H7 (cell line): ENCODE results near the gene ARHGAP23. TPM values are rescaled to one million over a fixed set of nuclear protein-coding genes. Genes with fewer than 3 reads are reported as not detected.
"Not testable (repeated sequence)": the region's sequence is repeated elsewhere in the genome, so short reads cannot be mapped to it uniquely, and the experiment has no call there.

Experiments
- DNase-seq: peaks from one replicate; pipeline ENCODE4 v3.0.0; 2012
- H3K27me3 ChIP-seq: 2 replicates; pipeline ENCODE4 v1.6.0; 2011; ENCODE audit warnings: mild to moderate bottlenecking, low read length; ENCODE audit not compliant: control insufficient read depth, insufficient read depth
- H3K36me3 ChIP-seq: replicated peaks from 2 replicates; pipeline ENCODE4 v1.5.1; 2011; ENCODE audit warnings: low read length; ENCODE audit not compliant: control insufficient read depth, insufficient read depth
- H3K4me3 ChIP-seq: 2 replicates; pipeline ENCODE4 v1.5.1; 2011; ENCODE audit warnings: low read depth, mild to moderate bottlenecking, control low read depth, low read length, moderate library complexity; ENCODE audit not compliant: insufficient read depth
- total RNA-seq: library from RNA; depleted of rRNA; stranded (reverse); fragments of >200 nt; shearing (Covaris generic); gene quantifications from 2 replicates; pipeline ENCODE4 v1.2.3, GENCODE V29; 2014

The ARHGAP23 gene
- total RNA-seq, 1 experiment from 2014 or later: 15.4 TPM

- Histone ChIP-seq H3K4me3 (no peak overlapping the region), H3K27me3 (no peaks in the 10 kb centered on the region), H3K36me3 (peaks cover 41% of the 10 kb centered on the region)
- no peak for DNase-seq
Observed at GRCh38 chr17:38459567-38459966, 31.3 kb downstream of the ARHGAP23 start.

GRCh38 chr17:38460082-38460715, 31.9 kb downstream of the ARHGAP23 start:
- Histone ChIP-seq H3K4me3 (no peak overlapping the region), H3K36me3 (peaks cover 41% of the 10 kb centered on the region), H3K27me3 (no peaks in the 10 kb centered on the region)
- DNase-seq: peak; percentile 38

- no peak overlapping the region for H3K4me3 ChIP-seq
Observed at GRCh38 chr17:38460716-38461630, 32.7 kb downstream of the ARHGAP23 start.

GRCh38 chr17:38461683-38462082, 33.4 kb downstream of the ARHGAP23 start:
- Histone ChIP-seq H3K4me3 (no peak overlapping the region), H3K36me3 (peaks cover 44% of the 10 kb centered on the region), H3K27me3 (no peaks in the 10 kb centered on the region)
- no peak for DNase-seq

More at GRCh38 chr17:38460716-38461630, 32.7 kb downstream of the ARHGAP23 start:
- Histone ChIP-seq H3K27me3 (no peaks in the 10 kb centered on the region), H3K36me3 (peaks cover 44% of the 10 kb centered on the region)
- peak; percentile 75 for DNase-seq

GRCh38 chr17:38463451-38463858, 35.2 kb downstream of the ARHGAP23 start:
- Histone ChIP-seq H3K27me3 (no peaks in the 10 kb centered on the region), H3K4me3 (no peak overlapping the region), H3K36me3 (peaks cover 46% of the 10 kb centered on the region)
- no peak for DNase-seq

GRCh38 chr17:38464251-38464722, 36.0 kb downstream of the ARHGAP23 start:
- Histone ChIP-seq H3K36me3 (peaks cover 39% of the 10 kb centered on the region), H3K27me3 (no peaks in the 10 kb centered on the region), H3K4me3 (no peak overlapping the region)
- DNase-seq: peak; percentile 52

GRCh38 chr17:38464723-38465390, 36.6 kb downstream of the ARHGAP23 start:
- Histone ChIP-seq H3K4me3 (no peak overlapping the region), H3K36me3 (peaks cover 34% of the 10 kb centered on the region), H3K27me3 (no peaks in the 10 kb centered on the region)
- peak; percentile 78 for DNase-seq

- no peak overlapping the region for H3K4me3 ChIP-seq
- no peaks in the 10 kb centered on the region for H3K27me3 ChIP-seq
- peaks cover 31% of the 10 kb centered on the region for H3K36me3 ChIP-seq
- DNase-seq: peak; percentile 59
Observed at GRCh38 chr17:38465391-38466345, 37.4 kb downstream of the ARHGAP23 start.

- no peak overlapping the region for H3K4me3 ChIP-seq
- peak; percentile 64 for DNase-seq
- H3K27me3 ChIP-seq: no peaks in the 10 kb centered on the region
- peaks cover 33% of the 10 kb centered on the region for H3K36me3 ChIP-seq
Observed at GRCh38 chr17:38466346-38467315, 38.4 kb downstream of the ARHGAP23 start.

- H3K36me3 ChIP-seq: peaks cover 32% of the 10 kb centered on the region
- no peak overlapping the region for H3K4me3 ChIP-seq
- no peaks in the 10 kb centered on the region for H3K27me3 ChIP-seq
- no peak for DNase-seq
Observed at GRCh38 chr17:38467491-38467890, 39.2 kb downstream of the ARHGAP23 start.

- peak; percentile 53 for DNase-seq
- no peak overlapping the region for H3K4me3 ChIP-seq
- peaks cover 19% of the 10 kb centered on the region for H3K36me3 ChIP-seq
- H3K27me3 ChIP-seq: no peaks in the 10 kb centered on the region
Observed at GRCh38 chr17:38469875-38470274, 41.6 kb downstream of the ARHGAP23 start.

GRCh38 chr17:38471253-38471652, 43.0 kb downstream of the ARHGAP23 start:
- H3K27me3 ChIP-seq, DNase-seq, H3K4me3 ChIP-seq: not testable (repeated sequence)
- peaks cover 21% of the 10 kb centered on the region for H3K36me3 ChIP-seq

- not testable (repeated sequence) for H3K27me3 ChIP-seq, H3K4me3 ChIP-seq
- peak; percentile 50 for DNase-seq
- peaks cover 14% of the 10 kb centered on the region for H3K36me3 ChIP-seq
Observed at GRCh38 chr17:38474666-38475065, 46.4 kb downstream of the ARHGAP23 start.
